GM23338 (cell line): ENCODE results near the gene SEC61A1. TPM values are rescaled to one million over a fixed set of nuclear protein-coding genes. Genes with fewer than 3 reads are reported as not detected.

ENCODE experiments used
- ATAC-seq: fragments of 200-7000 bp; cut with Tn5 transposase; 3 replicates; pipeline ENCODE4 v1.9.1; 2020
- DNase-seq: peaks from one replicate; pipeline ENCODE4 v3.0.0-alpha.2; 2015; ENCODE audit warnings: low spot score
- H2AFZ ChIP-seq: fragments of 200-600 bp; sonication (generic); 2 replicates; pipeline ENCODE4 v1.8.0; 2016; ENCODE audit warnings: antibody characterized with exemption, mild to moderate bottlenecking, moderate library complexity
- H3F3A ChIP-seq: fragments of 200-600 bp; sonication (generic); replicated peaks from 2 replicates; pipeline ENCODE4 v1.8.0; 2017; ENCODE audit warnings: antibody characterized with exemption, mixed run types, low read depth
- H3K27ac ChIP-seq: fragments of 200-600 bp; sonication (generic); 2 replicates; pipeline ENCODE4 v1.6.1; 2016; ENCODE audit warnings: low read depth
- H3K27me3 ChIP-seq: fragments of 200-600 bp; sonication (generic); 2 replicates; pipeline ENCODE4 v1.8.0; 2016; ENCODE audit warnings: mild to moderate bottlenecking, mixed run types, moderate library complexity; ENCODE audit not compliant: insufficient read depth
- H3K36me3 ChIP-seq: fragments of 200-600 bp; sonication (generic); 2 replicates; pipeline ENCODE4 v1.8.0; 2016; ENCODE audit warnings: mild to moderate bottlenecking; ENCODE audit not compliant: insufficient read depth
- H3K4me1 ChIP-seq: fragments of 200-600 bp; sonication (generic); 2 replicates; pipeline ENCODE4 v1.8.0; 2016; ENCODE audit warnings: mild to moderate bottlenecking, moderate library complexity; ENCODE audit not compliant: insufficient read depth
- H3K4me2 ChIP-seq: fragments of 200-600 bp; sonication (generic); 2 replicates; pipeline ENCODE4 v1.7.1; 2017; ENCODE audit warnings: mixed run types
- H3K4me3 ChIP-seq: fragments of 200-600 bp; sonication (generic); 2 replicates; pipeline ENCODE4 v1.6.1; 2016; ENCODE audit warnings: mixed run types
- H3K79me2 ChIP-seq: fragments of 200-600 bp; sonication (generic); replicated peaks from 2 replicates; pipeline ENCODE4 v1.8.0; 2017; ENCODE audit warnings: mild to moderate bottlenecking; ENCODE audit not compliant: insufficient read depth
- H3K9me2 ChIP-seq: fragments of 200-600 bp; sonication (generic); 2 replicates; pipeline ENCODE4 v1.8.0; 2017; ENCODE audit not compliant: insufficient read depth
- H4K20me1 ChIP-seq: fragments of 200-600 bp; sonication (generic); replicated peaks from 2 replicates; pipeline ENCODE4 v1.8.0; 2017; ENCODE audit warnings: mild to moderate bottlenecking; ENCODE audit not compliant: insufficient read depth
- H3K27ac Mint-ChIP-seq: 2 replicates; pipeline ENCODE4 v1.8.0; 2020; ENCODE audit warnings: inconsistent platforms, mild to moderate bottlenecking, moderate library complexity, mixed read lengths
- H3K27me3 Mint-ChIP-seq: 3 replicates; pipeline ENCODE4 v1.8.0; 2022; ENCODE audit warnings: low read depth, mild to moderate bottlenecking, moderate library complexity, mixed read lengths, inconsistent platforms; ENCODE audit not compliant: insufficient read depth, poor library complexity
- H3K36me3 Mint-ChIP-seq: 3 replicates; pipeline ENCODE4 v1.8.0; 2021; ENCODE audit warnings: low read depth, mild to moderate bottlenecking, inconsistent platforms, moderate library complexity, mixed read lengths
- H3K4me1 Mint-ChIP-seq: 3 replicates; pipeline ENCODE4 v1.8.0; 2020; ENCODE audit warnings: mild to moderate bottlenecking, inconsistent platforms, mixed read lengths
- H3K4me3 Mint-ChIP-seq: 3 replicates; pipeline ENCODE4 v1.8.0; 2021; ENCODE audit warnings: moderate library complexity, mild to moderate bottlenecking, inconsistent platforms, mixed read lengths
- H3K9me3 Mint-ChIP-seq: 3 replicates; pipeline ENCODE4 v1.8.0; 2020; ENCODE audit warnings: moderate library complexity, mild to moderate bottlenecking, inconsistent platforms, mixed read lengths
- CREB1 ChIP-seq: fragments of 250-450 bp; sonication (Bioruptor Pico); IDR thresholded peaks from 2 replicates; pipeline ENCODE4 v1.5.0; 2020; ENCODE audit warnings: low read depth, mild to moderate bottlenecking, moderate library complexity
- EZH2 ChIP-seq: fragments of 200-600 bp; sonication (generic); IDR thresholded peaks from one replicate; pipeline ENCODE4 v1.8.0; 2017; ENCODE audit warnings: antibody characterized with exemption, mild to moderate bottlenecking, low read depth; ENCODE audit not compliant: unreplicated experiment
- EZH2phosphoT487 ChIP-seq: fragments of 200-600 bp; sonication (generic); IDR thresholded peaks from one replicate; pipeline ENCODE4 v1.8.1; 2018; ENCODE audit warnings: antibody characterized with exemption; ENCODE audit not compliant: unreplicated experiment
- JUNB ChIP-seq: IDR thresholded peaks from one replicate; pipeline ENCODE4 v1.6.1; 2016; ENCODE audit warnings: antibody characterized with exemption; ENCODE audit not compliant: unreplicated experiment
- NANOG ChIP-seq: IDR thresholded peaks from 2 replicates; pipeline ENCODE4 v1.6.1; 2016; ENCODE audit warnings: antibody characterized with exemption, borderline replicate concordance
- POLR2AphosphoS5 ChIP-seq: IDR thresholded peaks from 2 replicates; pipeline ENCODE4 v1.6.1; 2016; ENCODE audit warnings: antibody characterized with exemption, low read depth
- STAT1 ChIP-seq: IDR thresholded peaks from one replicate; pipeline ENCODE4 v1.6.1; 2016; ENCODE audit warnings: antibody characterized with exemption; ENCODE audit not compliant: unreplicated experiment
- ZNF331 ChIP-seq: fragments of 250-450 bp; sonication (Bioruptor Pico); IDR thresholded peaks from 2 replicates; pipeline ENCODE4 v1.5.0; 2020; ENCODE audit warnings: low read depth, mild to moderate bottlenecking, moderate library complexity
- polyA plus RNA-seq: library from polyadenylated mRNA; unstranded; fragments of >200 nt; fragmentation: Nextera tagmentation; extraction: Ambion mirVana; gene quantifications from 2 replicates; pipeline ENCODE4 v1.2.1, GENCODE V29; 2016
- total RNA-seq: library from RNA; depleted of rRNA; stranded (reverse); fragments of >200 nt; shearing (Covaris generic); gene quantifications from 2 replicates; pipeline ENCODE4 v1.2.3, GENCODE V29; 2014
- TF ChIP-seq, protein P1 (sequence below): fragments of 250-450 bp; sonication (Bioruptor Pico); IDR thresholded peaks from 2 replicates; pipeline ENCODE4 v1.5.0; 2020; ENCODE audit warnings: mild to moderate bottlenecking, moderate library complexity
- TF ChIP-seq, protein P2 (sequence below): IDR thresholded peaks from 2 replicates; pipeline ENCODE4 v1.6.1; 2016; ENCODE audit warnings: antibody characterized with exemption
- TF ChIP-seq, protein P3 (sequence below): IDR thresholded peaks from one replicate; pipeline ENCODE4 v1.6.1; 2018; ENCODE audit warnings: antibody characterized with exemption; ENCODE audit not compliant: unreplicated experiment
- TF ChIP-seq, protein P4 (sequence below), 2 experiments: fragments of 200-600 bp in 1 of 2; sonication (generic) in 1 of 2; conservative IDR thresholded peaks; 2 replicates each; pipeline versions ENCODE4 v1.5.1 to v1.6.1; 2016 to 2017; ENCODE audit warnings: antibody characterized with exemption in 2 of 2, low read depth in 2 of 2, mild to moderate bottlenecking in 2 of 2, moderate library complexity in 1 of 2

The SEC61A1 gene
- total and polyA plus RNA-seq, 2 experiments from 2014 or later, result 44.8 to 184 TPM

DNA sequence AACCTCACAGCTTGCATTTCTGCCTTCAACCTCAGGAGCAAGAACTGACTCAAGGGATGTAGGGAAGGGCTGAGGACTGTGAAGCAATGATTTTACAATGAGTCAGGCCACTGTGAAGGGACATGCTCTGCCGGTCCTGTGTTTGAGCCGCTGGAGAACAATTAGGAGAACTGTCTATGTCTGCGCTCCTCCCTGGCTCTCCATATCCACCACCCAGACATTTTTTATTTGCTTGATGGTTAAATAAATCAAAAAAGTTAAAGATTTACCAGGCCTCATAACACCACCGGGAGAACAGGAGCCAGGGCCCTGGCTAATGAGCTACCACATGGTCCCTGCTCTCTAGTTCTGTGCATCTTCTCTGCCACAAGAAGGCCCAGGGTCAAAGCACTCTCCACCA is 29.6 kb downstream of the SEC61A1 start:
- no peak overlapping the region for H3K27ac Mint-ChIP-seq
- Histone ChIP-seq H3K4me2 (no peak overlapping the region), H2AFZ (no peak overlapping the region), H3K27me3 (no peaks in the 10 kb centered on the region), H3K36me3 (peaks cover 14% of the 10 kb centered on the region; the same call in 1 of the 2 replicates), H3K9me2 (no peaks in the 10 kb centered on the region), H3K27ac (no peak overlapping the region), H4K20me1 (peaks cover 26% of the 10 kb centered on the region), H3K79me2 (no peaks in the 10 kb centered on the region), H3F3A (no peaks in the 10 kb centered on the region), H3K4me3 (no peak overlapping the region), H3K4me1 (peaks cover 5% of the 10 kb centered on the region; the same call in 1 of the 2 replicates)
- H3K4me1 Mint-ChIP-seq, result peaks cover 6% of the 10 kb centered on the region; the same call in 2 of the 3 replicates
- H3K36me3 Mint-ChIP-seq, result peaks cover 76% of the 10 kb centered on the region
- H3K9me3 Mint-ChIP-seq, result no peaks in the 10 kb centered on the region
- no peak for ATAC-seq
- H3K4me3 Mint-ChIP-seq, result no peak overlapping the region
- TF ChIP-seq, protein P1, sequence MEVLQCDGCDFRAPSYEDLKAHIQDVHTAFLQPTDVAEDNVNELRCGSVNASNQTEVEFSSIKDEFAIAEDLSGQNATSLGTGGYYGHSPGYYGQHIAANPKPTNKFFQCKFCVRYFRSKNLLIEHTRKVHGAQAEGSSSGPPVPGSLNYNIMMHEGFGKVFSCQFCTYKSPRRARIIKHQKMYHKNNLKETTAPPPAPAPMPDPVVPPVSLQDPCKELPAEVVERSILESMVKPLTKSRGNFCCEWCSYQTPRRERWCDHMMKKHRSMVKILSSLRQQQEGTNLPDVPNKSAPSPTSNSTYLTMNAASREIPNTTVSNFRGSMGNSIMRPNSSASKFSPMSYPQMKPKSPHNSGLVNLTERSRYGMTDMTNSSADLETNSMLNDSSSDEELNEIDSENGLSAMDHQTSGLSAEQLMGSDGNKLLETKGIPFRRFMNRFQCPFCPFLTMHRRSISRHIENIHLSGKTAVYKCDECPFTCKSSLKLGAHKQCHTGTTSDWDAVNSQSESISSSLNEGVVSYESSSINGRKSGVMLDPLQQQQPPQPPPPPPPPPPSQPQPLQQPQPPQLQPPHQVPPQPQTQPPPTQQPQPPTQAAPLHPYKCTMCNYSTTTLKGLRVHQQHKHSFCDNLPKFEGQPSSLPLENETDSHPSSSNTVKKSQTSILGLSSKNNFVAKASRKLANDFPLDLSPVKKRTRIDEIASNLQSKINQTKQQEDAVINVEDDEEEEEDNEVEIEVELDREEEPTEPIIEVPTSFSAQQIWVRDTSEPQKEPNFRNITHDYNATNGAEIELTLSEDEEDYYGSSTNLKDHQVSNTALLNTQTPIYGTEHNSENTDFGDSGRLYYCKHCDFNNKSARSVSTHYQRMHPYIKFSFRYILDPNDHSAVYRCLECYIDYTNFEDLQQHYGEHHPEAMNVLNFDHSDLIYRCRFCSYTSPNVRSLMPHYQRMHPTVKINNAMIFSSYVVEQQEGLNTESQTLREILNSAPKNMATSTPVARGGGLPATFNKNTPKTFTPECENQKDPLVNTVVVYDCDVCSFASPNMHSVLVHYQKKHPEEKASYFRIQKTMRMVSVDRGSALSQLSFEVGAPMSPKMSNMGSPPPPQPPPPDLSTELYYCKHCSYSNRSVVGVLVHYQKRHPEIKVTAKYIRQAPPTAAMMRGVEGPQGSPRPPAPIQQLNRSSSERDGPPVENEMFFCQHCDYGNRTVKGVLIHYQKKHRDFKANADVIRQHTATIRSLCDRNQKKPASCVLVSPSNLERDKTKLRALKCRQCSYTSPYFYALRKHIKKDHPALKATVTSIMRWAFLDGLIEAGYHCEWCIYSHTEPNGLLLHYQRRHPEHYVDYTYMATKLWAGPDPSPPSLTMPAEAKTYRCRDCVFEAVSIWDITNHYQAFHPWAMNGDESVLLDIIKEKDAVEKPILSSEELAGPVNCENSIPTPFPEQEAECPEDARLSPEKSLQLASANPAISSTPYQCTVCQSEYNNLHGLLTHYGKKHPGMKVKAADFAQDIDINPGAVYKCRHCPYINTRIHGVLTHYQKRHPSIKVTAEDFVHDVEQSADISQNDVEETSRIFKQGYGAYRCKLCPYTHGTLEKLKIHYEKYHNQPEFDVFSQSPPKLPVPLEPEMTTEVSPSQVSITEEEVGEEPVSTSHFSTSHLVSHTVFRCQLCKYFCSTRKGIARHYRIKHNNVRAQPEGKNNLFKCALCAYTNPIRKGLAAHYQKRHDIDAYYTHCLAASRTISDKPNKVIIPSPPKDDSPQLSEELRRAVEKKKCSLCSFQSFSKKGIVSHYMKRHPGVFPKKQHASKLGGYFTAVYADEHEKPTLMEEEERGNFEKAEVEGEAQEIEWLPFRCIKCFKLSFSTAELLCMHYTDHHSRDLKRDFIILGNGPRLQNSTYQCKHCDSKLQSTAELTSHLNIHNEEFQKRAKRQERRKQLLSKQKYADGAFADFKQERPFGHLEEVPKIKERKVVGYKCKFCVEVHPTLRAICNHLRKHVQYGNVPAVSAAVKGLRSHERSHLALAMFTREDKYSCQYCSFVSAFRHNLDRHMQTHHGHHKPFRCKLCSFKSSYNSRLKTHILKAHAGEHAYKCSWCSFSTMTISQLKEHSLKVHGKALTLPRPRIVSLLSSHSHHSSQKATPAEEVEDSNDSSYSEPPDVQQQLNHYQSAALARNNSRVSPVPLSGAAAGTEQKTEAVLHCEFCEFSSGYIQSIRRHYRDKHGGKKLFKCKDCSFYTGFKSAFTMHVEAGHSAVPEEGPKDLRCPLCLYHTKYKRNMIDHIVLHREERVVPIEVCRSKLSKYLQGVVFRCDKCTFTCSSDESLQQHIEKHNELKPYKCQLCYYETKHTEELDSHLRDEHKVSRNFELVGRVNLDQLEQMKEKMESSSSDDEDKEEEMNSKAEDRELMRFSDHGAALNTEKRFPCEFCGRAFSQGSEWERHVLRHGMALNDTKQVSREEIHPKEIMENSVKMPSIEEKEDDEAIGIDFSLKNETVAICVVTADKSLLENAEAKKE (CRISPR knock-in tag), result no peak
- TF ChIP-seq, protein P2, sequence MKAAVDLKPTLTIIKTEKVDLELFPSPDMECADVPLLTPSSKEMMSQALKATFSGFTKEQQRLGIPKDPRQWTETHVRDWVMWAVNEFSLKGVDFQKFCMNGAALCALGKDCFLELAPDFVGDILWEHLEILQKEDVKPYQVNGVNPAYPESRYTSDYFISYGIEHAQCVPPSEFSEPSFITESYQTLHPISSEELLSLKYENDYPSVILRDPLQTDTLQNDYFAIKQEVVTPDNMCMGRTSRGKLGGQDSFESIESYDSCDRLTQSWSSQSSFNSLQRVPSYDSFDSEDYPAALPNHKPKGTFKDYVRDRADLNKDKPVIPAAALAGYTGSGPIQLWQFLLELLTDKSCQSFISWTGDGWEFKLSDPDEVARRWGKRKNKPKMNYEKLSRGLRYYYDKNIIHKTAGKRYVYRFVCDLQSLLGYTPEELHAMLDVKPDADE, result no peak
- TF ChIP-seq JUNB (no peak), NANOG (no peak), ZNF331 (CRISPR knock-in tag) (no peak), STAT1 (no peak), EZH2 (no peak), POLR2AphosphoS5 (no peak), CREB1 (CRISPR knock-in tag) (no peak), EZH2phosphoT487 (no peak)
- TF ChIP-seq, protein P3, sequence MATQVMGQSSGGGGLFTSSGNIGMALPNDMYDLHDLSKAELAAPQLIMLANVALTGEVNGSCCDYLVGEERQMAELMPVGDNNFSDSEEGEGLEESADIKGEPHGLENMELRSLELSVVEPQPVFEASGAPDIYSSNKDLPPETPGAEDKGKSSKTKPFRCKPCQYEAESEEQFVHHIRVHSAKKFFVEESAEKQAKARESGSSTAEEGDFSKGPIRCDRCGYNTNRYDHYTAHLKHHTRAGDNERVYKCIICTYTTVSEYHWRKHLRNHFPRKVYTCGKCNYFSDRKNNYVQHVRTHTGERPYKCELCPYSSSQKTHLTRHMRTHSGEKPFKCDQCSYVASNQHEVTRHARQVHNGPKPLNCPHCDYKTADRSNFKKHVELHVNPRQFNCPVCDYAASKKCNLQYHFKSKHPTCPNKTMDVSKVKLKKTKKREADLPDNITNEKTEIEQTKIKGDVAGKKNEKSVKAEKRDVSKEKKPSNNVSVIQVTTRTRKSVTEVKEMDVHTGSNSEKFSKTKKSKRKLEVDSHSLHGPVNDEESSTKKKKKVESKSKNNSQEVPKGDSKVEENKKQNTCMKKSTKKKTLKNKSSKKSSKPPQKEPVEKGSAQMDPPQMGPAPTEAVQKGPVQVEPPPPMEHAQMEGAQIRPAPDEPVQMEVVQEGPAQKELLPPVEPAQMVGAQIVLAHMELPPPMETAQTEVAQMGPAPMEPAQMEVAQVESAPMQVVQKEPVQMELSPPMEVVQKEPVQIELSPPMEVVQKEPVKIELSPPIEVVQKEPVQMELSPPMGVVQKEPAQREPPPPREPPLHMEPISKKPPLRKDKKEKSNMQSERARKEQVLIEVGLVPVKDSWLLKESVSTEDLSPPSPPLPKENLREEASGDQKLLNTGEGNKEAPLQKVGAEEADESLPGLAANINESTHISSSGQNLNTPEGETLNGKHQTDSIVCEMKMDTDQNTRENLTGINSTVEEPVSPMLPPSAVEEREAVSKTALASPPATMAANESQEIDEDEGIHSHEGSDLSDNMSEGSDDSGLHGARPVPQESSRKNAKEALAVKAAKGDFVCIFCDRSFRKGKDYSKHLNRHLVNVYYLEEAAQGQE, result no peak
- TF ChIP-seq, protein P4, sequence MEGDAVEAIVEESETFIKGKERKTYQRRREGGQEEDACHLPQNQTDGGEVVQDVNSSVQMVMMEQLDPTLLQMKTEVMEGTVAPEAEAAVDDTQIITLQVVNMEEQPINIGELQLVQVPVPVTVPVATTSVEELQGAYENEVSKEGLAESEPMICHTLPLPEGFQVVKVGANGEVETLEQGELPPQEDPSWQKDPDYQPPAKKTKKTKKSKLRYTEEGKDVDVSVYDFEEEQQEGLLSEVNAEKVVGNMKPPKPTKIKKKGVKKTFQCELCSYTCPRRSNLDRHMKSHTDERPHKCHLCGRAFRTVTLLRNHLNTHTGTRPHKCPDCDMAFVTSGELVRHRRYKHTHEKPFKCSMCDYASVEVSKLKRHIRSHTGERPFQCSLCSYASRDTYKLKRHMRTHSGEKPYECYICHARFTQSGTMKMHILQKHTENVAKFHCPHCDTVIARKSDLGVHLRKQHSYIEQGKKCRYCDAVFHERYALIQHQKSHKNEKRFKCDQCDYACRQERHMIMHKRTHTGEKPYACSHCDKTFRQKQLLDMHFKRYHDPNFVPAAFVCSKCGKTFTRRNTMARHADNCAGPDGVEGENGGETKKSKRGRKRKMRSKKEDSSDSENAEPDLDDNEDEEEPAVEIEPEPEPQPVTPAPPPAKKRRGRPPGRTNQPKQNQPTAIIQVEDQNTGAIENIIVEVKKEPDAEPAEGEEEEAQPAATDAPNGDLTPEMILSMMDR (conservative IDR thresholded peaks at IDR 0.05; ENCODE audit: low read depth in 2 of 2), result no peak
- peaks cover 4% of the 10 kb centered on the region for H3K27me3 Mint-ChIP-seq
- DNase-seq, result no peak
